NT2/D1 (cell line): Measurements from ENCODE around the gene DNAH8.
"Not testable (repeated sequence)": the region's sequence is repeated elsewhere in the genome, so short reads cannot be mapped to it uniquely, and the experiment has no call there.

Experiments used
- DNase-seq: peaks from one replicate; pipeline ENCODE4 v3.0.0-alpha.2; 2011; ENCODE audit warnings: low read depth, low spot score
- H3K27me3 ChIP-seq: 2 replicates; pipeline ENCODE4 v1.6.0; 2011; ENCODE audit warnings: mild to moderate bottlenecking; ENCODE audit not compliant: insufficient read length, insufficient read depth
- H3K36me3 ChIP-seq: 2 replicates; pipeline ENCODE4 v1.6.1; 2011; ENCODE audit warnings: mild to moderate bottlenecking, low read length, mixed read lengths; ENCODE audit not compliant: insufficient read depth, insufficient read length
- H3K4me1 ChIP-seq: 2 replicates; pipeline ENCODE4 v1.5.1; 2011; ENCODE audit not compliant: insufficient read depth, insufficient read length
- H3K4me3 ChIP-seq: 2 replicates; pipeline ENCODE4 v1.5.1; 2011; ENCODE audit warnings: low read depth; ENCODE audit not compliant: insufficient read length
- H3K9ac ChIP-seq: 2 replicates; pipeline ENCODE4 v1.6.0; 2011; ENCODE audit warnings: low read depth; ENCODE audit not compliant: insufficient read length
- H3K9me3 ChIP-seq: 2 replicates; pipeline ENCODE4 v1.5.1; 2011; ENCODE audit warnings: mild to moderate bottlenecking, low read length; ENCODE audit not compliant: insufficient read depth
- SUZ12 ChIP-seq: IDR thresholded peaks from 2 replicates; pipeline ENCODE4 v1.6.1; 2011; ENCODE audit not compliant: insufficient read length, insufficient read depth; ENCODE audit errors: extremely low read depth
- YY1 ChIP-seq: IDR thresholded peaks from 2 replicates; pipeline ENCODE4 v1.6.1; 2011; ENCODE audit not compliant: insufficient read length, insufficient read depth
- ZNF274 ChIP-seq: IDR thresholded peaks from 2 replicates; pipeline ENCODE4 v1.6.1; 2011; ENCODE audit warnings: mild to moderate bottlenecking, low read depth, low read length

Gene DNAH8

DNA sequence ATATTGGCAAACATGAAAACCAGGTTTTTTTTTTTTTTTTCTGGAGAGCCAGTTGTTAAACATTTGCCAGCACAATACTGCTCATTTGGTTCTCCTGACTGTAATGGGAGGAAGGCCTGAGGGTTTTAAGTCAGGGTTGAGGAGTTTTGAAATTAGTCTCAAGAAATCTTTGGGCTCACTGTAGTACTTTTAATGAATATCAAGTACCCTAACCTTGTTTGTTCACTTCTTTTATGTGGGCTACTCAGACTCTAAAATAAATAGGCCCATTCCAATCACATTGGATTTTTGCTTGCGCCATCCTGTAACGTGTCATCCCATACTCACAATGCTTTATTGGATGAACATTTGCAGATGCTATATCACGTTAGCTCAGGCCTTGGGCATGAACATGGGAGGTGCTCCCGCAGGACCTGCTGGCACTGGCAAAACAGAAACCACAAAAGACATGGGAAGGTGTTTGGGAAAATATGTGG, 146.9 kb downstream of the DNAH8 start:
- Histone ChIP-seq H3K36me3 (no peaks in the 10 kb centered on the region), H3K9ac (no peak overlapping the region), H3K4me3 (no peak overlapping the region), H3K4me1 (no peaks in the 10 kb centered on the region), H3K9me3 (no peaks in the 10 kb centered on the region), H3K27me3 (no peaks in the 10 kb centered on the region)
- TF ChIP-seq SUZ12, result no peak
- TF ChIP-seq YY1, result no peak
- no peak for TF ChIP-seq ZNF274
- no peak for DNase-seq

- no peaks in the 10 kb centered on the region for H3K4me1 ChIP-seq
- no peaks in the 10 kb centered on the region for H3K27me3 ChIP-seq
- no peak for DNase-seq
- TF ChIP-seq YY1 (no peak), SUZ12 (no peak), ZNF274 (no peak)
- H3K9me3 ChIP-seq, result no peaks in the 10 kb centered on the region
- H3K9ac ChIP-seq, result no peak overlapping the region
- no peaks in the 10 kb centered on the region for H3K36me3 ChIP-seq
- H3K4me3 ChIP-seq, result no peak overlapping the region
Observed at GRCh38 chr6:38865521-38866174, 150.5 kb downstream of the DNAH8 start.

DNA sequence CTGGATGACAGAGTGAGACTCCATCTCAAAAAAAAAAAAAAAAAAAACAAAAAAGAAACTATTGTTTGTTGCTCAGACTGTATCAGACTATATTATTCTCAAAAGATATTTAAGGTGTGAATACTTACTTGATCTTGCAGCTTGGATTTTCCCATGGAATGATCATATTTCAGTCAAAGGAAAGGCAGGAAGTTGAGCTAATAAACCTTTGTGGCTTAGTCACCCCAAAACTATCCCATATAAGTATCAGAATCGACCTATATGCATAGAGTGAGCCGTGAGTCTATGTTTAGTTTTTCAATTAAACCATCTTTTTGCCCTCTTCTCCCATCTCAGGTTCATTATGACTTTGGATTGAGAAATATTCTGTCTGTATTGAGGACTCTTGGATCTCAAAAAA, 152.6 kb downstream of the DNAH8 start:
- Histone ChIP-seq H3K27me3 (no peaks in the 10 kb centered on the region), H3K36me3 (no peaks in the 10 kb centered on the region), H3K9me3 (no peaks in the 10 kb centered on the region), H3K4me1 (no peaks in the 10 kb centered on the region), H3K4me3 (no peak overlapping the region), H3K9ac (no peak overlapping the region)
- DNase-seq, result no peak
- no peak for TF ChIP-seq YY1
- TF ChIP-seq SUZ12, result no peak

DNA sequence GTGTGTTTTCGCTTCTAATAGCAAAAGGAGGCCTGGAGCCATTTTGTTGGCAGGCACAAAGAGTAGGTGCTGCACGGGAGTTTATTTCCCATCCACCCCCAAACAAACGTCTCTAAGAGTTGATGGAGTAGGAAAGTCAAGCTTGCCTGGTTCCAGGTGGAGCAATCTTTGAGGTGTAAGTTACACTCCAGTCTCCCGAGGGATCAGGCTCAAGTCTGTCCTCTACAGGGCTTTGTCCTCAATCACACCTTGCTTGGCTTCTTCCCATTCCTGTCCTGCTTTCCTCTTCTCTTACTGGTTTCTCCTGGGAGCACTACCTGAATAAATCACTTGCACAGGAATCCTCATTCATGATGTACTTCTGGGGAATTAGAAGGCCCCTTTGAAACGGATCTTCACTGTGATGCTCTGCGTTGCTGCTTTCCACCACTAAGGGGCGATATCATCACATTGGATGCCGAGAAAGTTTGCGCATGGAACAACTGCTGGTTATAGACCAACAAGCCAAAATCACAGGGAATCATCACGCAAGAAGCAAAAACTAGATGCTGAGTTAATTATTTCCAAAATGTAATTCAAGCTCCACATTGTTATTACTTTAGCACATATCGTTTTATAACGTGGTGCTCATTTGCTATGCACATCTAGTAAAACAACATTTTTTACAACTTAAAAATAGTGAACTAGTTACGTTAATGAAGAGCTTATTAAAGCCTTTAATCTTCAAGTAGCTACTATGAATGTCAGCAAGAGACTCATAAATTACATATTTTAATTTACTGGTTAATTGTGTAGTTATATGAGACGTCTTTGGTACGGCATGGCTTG, 156.8 kb downstream of the DNAH8 start:
- Histone ChIP-seq H3K4me1 (no peaks in the 10 kb centered on the region), H3K36me3 (no peaks in the 10 kb centered on the region), H3K4me3 (no peak overlapping the region), H3K9ac (no peak overlapping the region), H3K27me3 (no peaks in the 10 kb centered on the region), H3K9me3 (no peaks in the 10 kb centered on the region)
- TF ChIP-seq SUZ12 (no peak), YY1 (no peak), ZNF274 (no peak)
- peak; percentile 32 for DNase-seq

- H3K4me3 ChIP-seq, result no peak overlapping the region
- no peak for TF ChIP-seq YY1
- TF ChIP-seq ZNF274, result no peak
- no peak for TF ChIP-seq SUZ12
- H3K4me1 ChIP-seq, result no peaks in the 10 kb centered on the region
- H3K9ac ChIP-seq, result no peak overlapping the region
- no peak for DNase-seq
- no peaks in the 10 kb centered on the region for H3K36me3 ChIP-seq
- H3K9me3 ChIP-seq, result no peaks in the 10 kb centered on the region
- H3K27me3 ChIP-seq, result no peaks in the 10 kb centered on the region
Observed at GRCh38 chr6:38873001-38873400, 157.9 kb downstream of the DNAH8 start.

- H3K9me3 ChIP-seq, DNase-seq, H3K4me1 ChIP-seq, H3K9ac ChIP-seq, H3K36me3 ChIP-seq, H3K4me3 ChIP-seq, H3K27me3 ChIP-seq: not testable (repeated sequence)
Observed at GRCh38 chr6:38873816-38874215, 158.7 kb downstream of the DNAH8 start.

DNA sequence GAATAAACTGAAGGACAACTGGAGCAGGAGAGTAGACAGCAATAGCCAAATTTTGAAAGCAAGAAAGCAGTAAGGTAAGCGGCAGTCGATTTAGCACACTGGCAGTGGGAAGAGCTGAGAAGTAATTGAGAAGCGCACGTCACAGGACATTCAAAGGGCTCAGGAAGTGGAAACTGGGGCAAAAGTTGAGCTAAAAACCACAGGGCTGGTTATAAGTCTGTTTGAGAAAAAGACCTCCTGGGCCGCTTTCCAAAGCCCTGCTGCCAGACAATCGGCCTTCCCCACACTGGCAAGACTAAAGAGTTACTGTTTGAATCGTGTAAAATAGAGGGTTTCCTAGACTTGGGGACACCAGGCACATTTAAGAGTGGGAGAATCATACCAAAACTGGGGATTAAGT, 161.4 kb downstream of the DNAH8 start:
- H3K4me1 ChIP-seq, result no peaks in the 10 kb centered on the region
- H3K9ac ChIP-seq, result no peak overlapping the region
- no peak for DNase-seq
- H3K27me3 ChIP-seq, result no peaks in the 10 kb centered on the region
- no peak overlapping the region for H3K4me3 ChIP-seq
- no peaks in the 10 kb centered on the region for H3K36me3 ChIP-seq
- TF ChIP-seq ZNF274, result no peak
- TF ChIP-seq YY1, result no peak
- TF ChIP-seq SUZ12, result no peak
- H3K9me3 ChIP-seq, result no peaks in the 10 kb centered on the region
